Measurements from ENCODE around the gene CDH23. TPM values are rescaled to one million over a fixed set of nuclear protein-coding genes. Genes with fewer than 3 reads are reported as not detected.

CDH23 gene
- total and polyA plus RNA-seq, 9 of the 15 experiments (the other 6 are each of a cell fraction or from before 2014, with no cell fraction given): 0.18 to 1.2 (median 0.47) TPM

- TF ChIP-seq, protein P1, sequence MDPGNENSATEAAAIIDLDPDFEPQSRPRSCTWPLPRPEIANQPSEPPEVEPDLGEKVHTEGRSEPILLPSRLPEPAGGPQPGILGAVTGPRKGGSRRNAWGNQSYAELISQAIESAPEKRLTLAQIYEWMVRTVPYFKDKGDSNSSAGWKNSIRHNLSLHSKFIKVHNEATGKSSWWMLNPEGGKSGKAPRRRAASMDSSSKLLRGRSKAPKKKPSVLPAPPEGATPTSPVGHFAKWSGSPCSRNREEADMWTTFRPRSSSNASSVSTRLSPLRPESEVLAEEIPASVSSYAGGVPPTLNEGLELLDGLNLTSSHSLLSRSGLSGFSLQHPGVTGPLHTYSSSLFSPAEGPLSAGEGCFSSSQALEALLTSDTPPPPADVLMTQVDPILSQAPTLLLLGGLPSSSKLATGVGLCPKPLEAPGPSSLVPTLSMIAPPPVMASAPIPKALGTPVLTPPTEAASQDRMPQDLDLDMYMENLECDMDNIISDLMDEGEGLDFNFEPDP (CRISPR knock-in tag; IDR thresholded peaks at IDR 0.05): no peak
- TF ChIP-seq ZNF449 (CRISPR knock-in tag; IDR thresholded peaks at IDR 0.05) (no peak), RCOR1 (IDR thresholded peaks at IDR 0.05; ENCODE audit: borderline replicate concordance in 1 of 2, low read depth in 2 of 2, low read length in 2 of 2) (peak; percentile 93 to 97; a peak in 3 of 4 replicates), SOX6 (IDR thresholded peaks at IDR 0.05) (peak; percentile 90), ZFPM2 (CRISPR knock-in tag; IDR thresholded peaks at IDR 0.05) (no peak), ZNF551 (CRISPR knock-in tag; IDR thresholded peaks at IDR 0.05) (no peak), NKRF (IDR thresholded peaks at IDR 0.05; ENCODE audit: borderline replicate concordance) (peak; percentile 58; the same call in 1 of the 2 replicates), ELF1 (tag; IDR thresholded peaks at IDR 0.05) (0 out of 2 replicates have a peak, but pooled peaks have one; percentile 33), NBN (IDR thresholded peaks at IDR 0.05; ENCODE audit: low read depth) (peak; percentile 97), TRIM28 (IDR thresholded peaks at IDR 0.05) (peak; percentile 56; the same call in 1 of the 2 replicates), UBTF (IDR thresholded peaks at IDR 0.05; ENCODE audit: borderline replicate concordance in 1 of 2, low read depth in 2 of 2, low read length in 2 of 2) (no peak), WHSC1 (IDR thresholded peaks at IDR 0.05; ENCODE audit: low read length) (no peak), ZNF224 (CRISPR knock-in tag; IDR thresholded peaks at IDR 0.05) (no peak)
- TF ChIP-seq, protein P2, sequence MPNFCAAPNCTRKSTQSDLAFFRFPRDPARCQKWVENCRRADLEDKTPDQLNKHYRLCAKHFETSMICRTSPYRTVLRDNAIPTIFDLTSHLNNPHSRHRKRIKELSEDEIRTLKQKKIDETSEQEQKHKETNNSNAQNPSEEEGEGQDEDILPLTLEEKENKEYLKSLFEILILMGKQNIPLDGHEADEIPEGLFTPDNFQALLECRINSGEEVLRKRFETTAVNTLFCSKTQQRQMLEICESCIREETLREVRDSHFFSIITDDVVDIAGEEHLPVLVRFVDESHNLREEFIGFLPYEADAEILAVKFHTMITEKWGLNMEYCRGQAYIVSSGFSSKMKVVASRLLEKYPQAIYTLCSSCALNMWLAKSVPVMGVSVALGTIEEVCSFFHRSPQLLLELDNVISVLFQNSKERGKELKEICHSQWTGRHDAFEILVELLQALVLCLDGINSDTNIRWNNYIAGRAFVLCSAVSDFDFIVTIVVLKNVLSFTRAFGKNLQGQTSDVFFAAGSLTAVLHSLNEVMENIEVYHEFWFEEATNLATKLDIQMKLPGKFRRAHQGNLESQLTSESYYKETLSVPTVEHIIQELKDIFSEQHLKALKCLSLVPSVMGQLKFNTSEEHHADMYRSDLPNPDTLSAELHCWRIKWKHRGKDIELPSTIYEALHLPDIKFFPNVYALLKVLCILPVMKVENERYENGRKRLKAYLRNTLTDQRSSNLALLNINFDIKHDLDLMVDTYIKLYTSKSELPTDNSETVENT (CRISPR knock-in tag; IDR thresholded peaks at IDR 0.05): no peak
Observed at GRCh38 chr10:71635251-71635866, 238.6 kb downstream of the CDH23 start (continued).
